Measurements from ENCODE around the gene AKAP1. TPM values are rescaled to one million over a fixed set of nuclear protein-coding genes. Genes with fewer than 3 reads are reported as not detected.

Gene AKAP1
- total and polyA plus RNA-seq, 9 donors, result 20.0 to 45.2 (median 30.4) TPM

GRCh38 chr17:57075193-57075592, 9.9 kb upstream of the AKAP1 start:
- H3K9me3 ChIP-seq, result no peaks in the 10 kb centered on the region
- no peaks in the 10 kb centered on the region for H3K36me3 ChIP-seq
- no peak for TF ChIP-seq EP300 (IDR thresholded peaks at IDR 0.05)
- TF ChIP-seq CTCF (IDR thresholded peaks at IDR 0.05), result no peak
- TF ChIP-seq POLR2A (IDR thresholded peaks at IDR 0.05), result no peak
- WGBS, 3 donors, result 75 to 82% (median 77%) methylated on average over 3 of the region's 3 CpGs
- H3K4me1 ChIP-seq (ENCODE audit: insufficient read depth), result no peaks in the 10 kb centered on the region
- no peak overlapping the region for H3K27ac ChIP-seq
- intact Hi-C loops (cut with DNase I), result no loop called here
- H3K27me3 ChIP-seq, result no peaks in the 10 kb centered on the region
- DNase-seq, result no peak
- no peak overlapping the region for H3K4me3 ChIP-seq

GRCh38 chr17:57075785-57076184, 9.3 kb upstream of the AKAP1 start:
- Histone ChIP-seq H3K36me3 (no peaks in the 10 kb centered on the region), H3K27me3 (no peaks in the 10 kb centered on the region), H3K4me1 (ENCODE audit: insufficient read depth) (no peaks in the 10 kb centered on the region), H3K27ac (no peak overlapping the region), H3K9me3 (no peaks in the 10 kb centered on the region), H3K4me3 (no peak overlapping the region)
- DNase-seq, result no peak
- WGBS, 3 donors, result 87 to 94% (median 94%) methylated on average over 3 of the region's 3 CpGs
- no peak for TF ChIP-seq EP300 (IDR thresholded peaks at IDR 0.05)
- TF ChIP-seq CTCF (IDR thresholded peaks at IDR 0.05), result no peak
- TF ChIP-seq POLR2A (IDR thresholded peaks at IDR 0.05), result no peak
- intact Hi-C loops (cut with DNase I), result no loop called here

GRCh38 chr17:57077000-57077399, 8.0 kb upstream of the AKAP1 start:
- TF ChIP-seq CTCF (IDR thresholded peaks at IDR 0.05) (no peak), EP300 (IDR thresholded peaks at IDR 0.05) (no peak), POLR2A (IDR thresholded peaks at IDR 0.05) (no peak)
- intact Hi-C loops (cut with DNase I), result no loop called here
- no peak for DNase-seq
- 70 to 86% (median 73%) methylated on average over 2 of the region's 2 CpGs for WGBS, 3 donors
- Histone ChIP-seq H3K36me3 (no peaks in the 10 kb centered on the region), H3K4me1 (ENCODE audit: insufficient read depth) (no peaks in the 10 kb centered on the region), H3K9me3 (no peaks in the 10 kb centered on the region), H3K27ac (no peak overlapping the region), H3K27me3 (no peaks in the 10 kb centered on the region), H3K4me3 (no peak overlapping the region)

DNA sequence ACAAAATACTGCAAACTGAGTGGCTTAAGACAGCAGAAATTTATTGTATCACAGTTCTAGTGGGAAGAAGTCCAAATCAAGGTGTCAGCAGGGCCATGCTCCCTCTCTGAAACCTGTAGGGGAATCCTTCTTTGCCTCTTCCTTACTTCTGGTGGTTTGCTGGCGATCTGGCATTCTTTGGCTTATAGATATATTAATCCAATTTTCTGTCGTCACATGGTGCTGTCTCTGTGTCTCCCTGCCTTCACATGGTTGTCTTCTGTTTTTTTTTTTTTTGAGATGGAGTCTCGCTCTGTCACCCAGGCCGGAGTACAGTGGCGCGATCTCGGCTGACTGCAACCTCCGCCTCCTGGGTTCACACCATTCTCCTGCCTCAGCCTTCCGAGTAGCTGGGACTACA, 6.8 kb upstream of the AKAP1 start:
- no peak overlapping the region for H3K27ac ChIP-seq
- DNase-seq, result no peak
- 93 to 96% (median 95%) methylated on average over 9 of the region's 9 CpGs for WGBS, 3 donors
- no peak for TF ChIP-seq CTCF (IDR thresholded peaks at IDR 0.05)
- TF ChIP-seq POLR2A (IDR thresholded peaks at IDR 0.05), result no peak
- TF ChIP-seq EP300 (IDR thresholded peaks at IDR 0.05), result no peak
- no peaks in the 10 kb centered on the region for H3K9me3 ChIP-seq
- no peaks in the 10 kb centered on the region for H3K36me3 ChIP-seq
- no peaks in the 10 kb centered on the region for H3K27me3 ChIP-seq
- H3K4me3 ChIP-seq, result no peak overlapping the region
- H3K4me1 ChIP-seq (ENCODE audit: insufficient read depth), result no peaks in the 10 kb centered on the region
- intact Hi-C loops (cut with DNase I), result no loop called here

DNA sequence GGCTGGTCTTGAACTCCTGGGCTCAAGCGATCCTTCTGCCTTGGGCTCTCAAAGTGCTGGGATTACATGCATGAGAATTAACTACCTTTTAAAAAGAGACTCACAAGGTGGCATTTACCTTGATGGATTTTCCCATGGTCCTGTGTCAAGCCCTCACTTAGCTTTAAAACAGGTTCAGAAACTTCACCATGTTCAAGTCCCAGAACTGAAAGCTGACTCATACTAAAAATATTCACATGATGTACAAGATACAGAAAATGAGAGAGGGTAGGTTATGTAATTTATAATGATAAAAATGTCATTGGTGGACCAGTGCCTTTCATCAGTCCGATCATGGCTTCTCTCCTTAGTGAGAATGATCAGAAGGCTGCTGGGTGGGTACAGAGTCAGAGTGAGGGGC, 4.3 kb upstream of the AKAP1 start:
- no peak overlapping the region for H3K4me3 ChIP-seq
- TF ChIP-seq CTCF (IDR thresholded peaks at IDR 0.05) (no peak), EP300 (IDR thresholded peaks at IDR 0.05) (no peak), POLR2A (IDR thresholded peaks at IDR 0.05) (no peak)
- no peaks in the 10 kb centered on the region for H3K9me3 ChIP-seq
- intact Hi-C loops (cut with DNase I), result no loop called here
- no peak for DNase-seq
- 78 to 84% (median 82%) methylated on average over 2 of the region's 2 CpGs for WGBS, 3 donors
- H3K27ac ChIP-seq, result no peak overlapping the region
- no peaks in the 10 kb centered on the region for H3K4me1 ChIP-seq (ENCODE audit: insufficient read depth)
- H3K27me3 ChIP-seq, result no peaks in the 10 kb centered on the region
- H3K36me3 ChIP-seq, result no peaks in the 10 kb centered on the region

Measured in ovary (tissue), 9 donors.